HG03175 (cell line): ENCODE measurements around the gene TRMT61A.

ENCODE experiments used
- ATAC-seq: cut with Tn5 transposase; IDR thresholded peaks from one replicate; pipeline ENCODE4 v1.9.1; 2021; ENCODE audit warnings: mild to moderate bottlenecking, moderate library complexity; ENCODE audit not compliant: unreplicated experiment

Gene TRMT61A

GRCh38 chr14:103561381-103562178 is 32.6 kb downstream of the TRMT61A start:
- ATAC-seq = peak; percentile 28

GRCh38 chr14:103562179-103562428 is 33.1 kb downstream of the TRMT61A start:
- no peak for ATAC-seq

- ATAC-seq = peak; percentile 76
Observed at GRCh38 chr14:103562429-103563225, 33.6 kb downstream of the TRMT61A start, which contains the start of the genes BAG5 and COA8. Gene BAG5, minus strand, starts transcription at chr14:103562657. Its CDS starts 1,493 bp downstream, at chr14:103561164. Gene COA8, plus strand, starts transcription at chr14:103562960. Its CDS starts 42 bp downstream, at chr14:103563002.

- no peak for ATAC-seq
Observed at GRCh38 chr14:103563226-103563620, 34.2 kb downstream of the TRMT61A start.

GRCh38 chr14:103563844-103564505 is 35.0 kb downstream of the TRMT61A start:
- no peak for ATAC-seq

- ATAC-seq = no peak
Observed at GRCh38 chr14:103568952-103569351, 40.0 kb downstream of the TRMT61A start.

- ATAC-seq = no peak
Observed at GRCh38 chr14:103569408-103569807, 40.4 kb downstream of the TRMT61A start.

- ATAC-seq = no peak
Observed at GRCh38 chr14:103574104-103574503, 45.1 kb downstream of the TRMT61A start.

GRCh38 chr14:103574707-103575285 is 45.8 kb downstream of the TRMT61A start:
- no peak for ATAC-seq

GRCh38 chr14:103576371-103577024 is 47.5 kb downstream of the TRMT61A start:
- ATAC-seq = no peak

- ATAC-seq = no peak
Observed at GRCh38 chr14:103578401-103579075, 49.5 kb downstream of the TRMT61A start.

- no peak for ATAC-seq
Observed at GRCh38 chr14:103581206-103581605, 52.2 kb downstream of the TRMT61A start.

- ATAC-seq = no peak
Observed at GRCh38 chr14:103581954-103582703, 53.1 kb downstream of the TRMT61A start.

GRCh38 chr14:103584326-103584915 is 55.4 kb downstream of the TRMT61A start:
- no peak for ATAC-seq
